Thymus (tissue), 14 donors: ENCODE measurements around the gene FAM8A1. TPM values are rescaled to one million over a fixed set of nuclear protein-coding genes. Genes with fewer than 3 reads are reported as not detected.

ENCODE experiments used
- DNase-seq, 9 donors: peaks; one replicate each; pipeline ENCODE4 v3.0.0-alpha.2; 2013; ENCODE audit warnings: low spot score in 9 of 9, low read depth in 6 of 9, missing footprints in 1 of 9
- H3K27ac ChIP-seq, 2 donors: one replicate each; pipeline ENCODE4 v1.5.1; 2013; ENCODE audit warnings: control low read depth in 1 of 2, low read depth in 1 of 2, low read length in 1 of 2, mild to moderate bottlenecking in 1 of 2, moderate library complexity in 1 of 2
- H3K27me3 ChIP-seq, 2 donors: one replicate each; pipeline ENCODE4 v1.5.1; 2013; ENCODE audit warnings: low read length in 1 of 2; ENCODE audit not compliant: control insufficient read depth in 2 of 2, insufficient read depth in 1 of 2
- H3K36me3 ChIP-seq, 2 donors: one replicate each; pipeline ENCODE4 v1.5.1; 2013; ENCODE audit warnings: low read length in 1 of 2, mild to moderate bottlenecking in 1 of 2, moderate library complexity in 1 of 2; ENCODE audit not compliant: control insufficient read depth in 2 of 2, insufficient read depth in 2 of 2
- H3K4me1 ChIP-seq, 2 donors: one replicate each; pipeline ENCODE4 v1.5.1; 2013; ENCODE audit warnings: low read length in 2 of 2; ENCODE audit not compliant: control insufficient read depth in 2 of 2, insufficient read depth in 2 of 2
- H3K4me3 ChIP-seq, 2 donors: one replicate each; pipeline ENCODE4 v1.5.1; 2013; ENCODE audit warnings: low read length in 2 of 2, control low read depth in 1 of 2, mild to moderate bottlenecking in 1 of 2
- H3K9me3 ChIP-seq, 2 donors: one replicate each; pipeline ENCODE4 v1.5.1; 2013; ENCODE audit warnings: low read length in 1 of 2, mild to moderate bottlenecking in 1 of 2; ENCODE audit not compliant: control insufficient read depth in 2 of 2, insufficient read depth in 1 of 2
- WGBS: extraction: QIAGEN DNeasy Blood & Tissue Kit; methylation state at CpG from one replicate; pipeline ENCODE4 v1.1.7; 2013; 5-methylcytosine and 5-hydroxymethylcytosine counted together
- long read RNA-seq, 10 donors: transcript quantifications; one replicate each; lab custom pipeline, GENCODE V29; 2026
- polyA plus RNA-seq: library from polyadenylated mRNA; stranded (reverse); fragments of 200-250 nt; gene quantifications from one replicate; pipeline ENCODE4 v1.2.3, GENCODE V29; 2013
- total RNA-seq: library from RNA; stranded (reverse); fragments of 120-200 nt; gene quantifications from one replicate; pipeline ENCODE4 v1.2.4, GENCODE V29; 2013
- donor health status: healthy.

The FAM8A1 gene, protein sequence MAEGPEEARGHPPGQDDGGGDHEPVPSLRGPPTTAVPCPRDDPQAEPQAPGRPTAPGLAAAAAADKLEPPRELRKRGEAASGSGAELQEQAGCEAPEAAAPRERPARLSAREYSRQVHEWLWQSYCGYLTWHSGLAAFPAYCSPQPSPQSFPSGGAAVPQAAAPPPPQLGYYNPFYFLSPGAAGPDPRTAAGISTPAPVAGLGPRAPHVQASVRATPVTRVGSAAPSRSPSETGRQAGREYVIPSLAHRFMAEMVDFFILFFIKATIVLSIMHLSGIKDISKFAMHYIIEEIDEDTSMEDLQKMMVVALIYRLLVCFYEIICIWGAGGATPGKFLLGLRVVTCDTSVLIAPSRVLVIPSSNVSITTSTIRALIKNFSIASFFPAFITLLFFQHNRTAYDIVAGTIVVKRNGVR
- total RNA-seq (16.8 TPM), polyA plus RNA-seq (15.7 TPM)
- long read RNA-seq, donor 1 = 0 reads
- long read RNA-seq, donor 2 = 0 reads
- long read RNA-seq, donor 3, full-length matches to known transcripts = 6 of 6 reads
- long read RNA-seq, donor 3, partial matches to known transcripts = 0 of 6 reads
- long read RNA-seq, donor 3, other reads (novel, unspliced or antisense) = 0 of 6 reads
- long read RNA-seq, donor 4, full-length matches to known transcripts = 4 of 4 reads
- long read RNA-seq, donor 4, partial matches to known transcripts = 0 of 4 reads
- long read RNA-seq, donor 4, other reads (novel, unspliced or antisense) = 0 of 4 reads
- long read RNA-seq, donor 5, full-length matches to known transcripts = 9 of 15 reads
- long read RNA-seq, donor 5, partial matches to known transcripts = 6 of 15 reads
- long read RNA-seq, donor 5, other reads (novel, unspliced or antisense) = 0 of 15 reads
- long read RNA-seq, donor 6, full-length matches to known transcripts = 5 of 5 reads
- long read RNA-seq, donor 6, partial matches to known transcripts = 0 of 5 reads
- long read RNA-seq, donor 6, other reads (novel, unspliced or antisense) = 0 of 5 reads
- long read RNA-seq, donor 7, full-length matches to known transcripts = 4 of 4 reads
- long read RNA-seq, donor 7, partial matches to known transcripts = 0 of 4 reads
- long read RNA-seq, donor 7, other reads (novel, unspliced or antisense) = 0 of 4 reads
- long read RNA-seq, donor 8, full-length matches to known transcripts = 3 of 3 reads
- long read RNA-seq, donor 8, partial matches to known transcripts = 0 of 3 reads
- long read RNA-seq, donor 8, other reads (novel, unspliced or antisense) = 0 of 3 reads
- long read RNA-seq, donor 9, full-length matches to known transcripts = 5 of 10 reads
- long read RNA-seq, donor 9, partial matches to known transcripts = 5 of 10 reads
- long read RNA-seq, donor 9, other reads (novel, unspliced or antisense) = 0 of 10 reads
- long read RNA-seq, donor 10, full-length matches to known transcripts = 11 of 11 reads
- long read RNA-seq, donor 10, partial matches to known transcripts = 0 of 11 reads
- long read RNA-seq, donor 10, other reads (novel, unspliced or antisense) = 0 of 11 reads

DNA sequence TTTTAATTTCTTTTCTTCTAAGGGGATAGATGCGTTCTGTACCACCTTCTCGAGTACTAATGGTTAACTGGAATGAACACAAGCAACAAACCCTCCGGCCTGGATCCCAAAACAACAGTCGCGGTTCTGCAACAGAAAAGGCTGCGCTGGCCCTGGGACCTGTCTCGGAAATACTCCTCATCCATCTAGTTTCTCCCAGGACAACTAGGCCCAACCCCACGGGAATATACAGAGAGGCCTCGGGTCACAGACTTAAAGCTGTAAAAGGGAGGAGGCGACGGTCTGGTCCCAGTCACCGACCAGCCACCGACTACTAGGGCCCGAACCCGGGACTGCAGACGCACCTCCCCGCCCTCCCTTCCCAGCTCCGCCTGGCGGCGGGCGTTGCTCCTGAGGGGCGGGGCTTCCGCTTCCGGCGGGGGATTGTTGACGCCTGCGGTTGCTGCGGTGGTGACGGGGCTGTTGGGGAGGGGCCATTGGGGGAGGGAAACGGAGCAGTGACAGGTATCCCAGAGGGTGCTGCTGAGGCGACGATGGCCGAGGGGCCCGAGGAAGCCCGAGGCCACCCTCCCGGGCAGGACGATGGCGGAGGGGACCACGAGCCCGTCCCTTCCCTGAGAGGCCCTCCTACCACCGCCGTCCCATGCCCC lies at the start of gene FAM8A1:
Gene FAM8A1, plus strand, starts transcription at position 426 of the 650 bp plus-strand sequence. Its CDS starts 108 bp downstream, at position 534.
- Histone ChIP-seq H3K27me3 (no peaks in the 10 kb centered on the region), H3K9me3 (peaks cover 0 to 6% of the 10 kb centered on the region in 2 donors), H3K4me1 (peaks cover 5 to 15% of the 10 kb centered on the region in 2 donors), H3K4me3 (peak within 1 kb of the TSS; percentile 76 to 91), H3K36me3 (peaks cover 0 to 11% of the 10 kb centered on the region in 2 donors), H3K27ac (peak within 1 kb of the TSS; percentile 91 to 97)
- DNase-seq = peak; percentile 77 to 97 (median 91)
- 13% methylated on average over 42 of the region's 42 CpGs for WGBS

DNA sequence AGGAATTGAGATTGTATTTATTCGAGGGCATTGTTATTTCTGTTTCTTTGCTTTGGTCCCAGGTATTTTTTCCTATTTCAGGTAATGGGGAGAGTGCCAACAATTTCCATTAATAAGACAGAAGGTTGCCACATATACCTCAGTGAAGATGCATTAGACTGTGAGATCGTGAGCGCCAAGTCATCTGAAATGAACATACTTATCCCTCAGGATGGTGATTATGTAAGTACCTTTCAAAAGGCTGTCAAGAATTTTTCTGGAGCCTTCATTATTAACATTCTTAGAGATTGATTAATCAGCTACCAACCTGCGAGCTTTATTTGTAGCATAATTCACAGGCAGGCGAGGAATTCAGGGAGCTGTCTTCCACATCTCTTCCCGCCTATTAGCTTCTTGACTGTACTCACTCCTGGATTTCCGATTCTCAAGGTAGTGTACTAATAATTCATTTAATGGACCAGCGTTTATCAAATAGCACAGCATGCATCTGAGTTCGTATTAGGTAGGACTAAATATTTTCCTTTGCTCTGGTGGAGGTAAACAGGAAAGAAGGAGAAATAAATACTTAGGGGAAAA lies 48.6 kb upstream of the FAM8A1 start:
- no peaks in the 10 kb centered on the region for H3K4me1 ChIP-seq
- H3K4me3 ChIP-seq = no peak overlapping the region
- H3K9me3 ChIP-seq = no peaks in the 10 kb centered on the region
- WGBS = 95% methylated on average over 9 of the region's 9 CpGs
- H3K36me3 ChIP-seq = no peaks in the 10 kb centered on the region
- no peak overlapping the region for H3K27ac ChIP-seq
- no peaks in the 10 kb centered on the region for H3K27me3 ChIP-seq
- DNase-seq = no peak

- no peak overlapping the region for H3K27ac ChIP-seq
- no peak overlapping the region for H3K4me3 ChIP-seq
- no peak for DNase-seq
- no peaks in the 10 kb centered on the region for H3K36me3 ChIP-seq
- H3K9me3 ChIP-seq = no peaks in the 10 kb centered on the region
- WGBS = 93% methylated on average over 3 of the region's 3 CpGs
- no peaks in the 10 kb centered on the region for H3K4me1 ChIP-seq
- H3K27me3 ChIP-seq = no peaks in the 10 kb centered on the region
These were observed 47.2 kb upstream of the FAM8A1 start for GRCh38 chr6:17552861-17553260.

- no peaks in the 10 kb centered on the region for H3K27me3 ChIP-seq
- 95% methylated on average over 4 of the region's 4 CpGs for WGBS
These were observed 44.1 kb upstream of the FAM8A1 start for GRCh38 chr6:17556014-17556413.

DNA sequence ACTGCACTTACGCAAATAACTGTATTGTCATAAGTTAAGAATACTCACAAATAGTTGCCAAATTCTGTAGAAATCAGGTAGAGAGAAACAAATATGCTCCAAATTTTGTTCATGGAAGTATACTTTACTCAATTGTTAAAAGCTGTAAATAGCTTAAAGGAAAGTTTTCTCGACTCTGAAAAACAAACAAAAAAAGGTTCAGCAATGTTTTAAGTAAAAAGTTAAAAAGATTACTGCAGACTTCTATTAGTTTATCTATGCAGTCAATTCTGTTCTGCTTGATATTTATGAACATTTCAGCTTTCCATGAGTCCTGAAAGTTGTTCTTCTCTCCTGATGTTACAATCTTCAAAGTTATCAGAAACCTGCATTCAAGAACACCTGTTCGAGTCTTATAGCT lies 37.5 kb upstream of the FAM8A1 start:
- H3K4me1 ChIP-seq = no peaks in the 10 kb centered on the region
- H3K36me3 ChIP-seq = no peaks in the 10 kb centered on the region
- no peak for DNase-seq
- 93% methylated on average over 3 of the region's 3 CpGs for WGBS
- H3K27ac ChIP-seq = no peak overlapping the region
- no peak overlapping the region for H3K4me3 ChIP-seq
- peaks cover 0 to 3% of the 10 kb centered on the region in 2 donors for H3K9me3 ChIP-seq
- no peaks in the 10 kb centered on the region for H3K27me3 ChIP-seq

More at GRCh38 chr6:17556014-17556413, 44.1 kb upstream of the FAM8A1 start:
- Histone ChIP-seq H3K4me3 (no peak overlapping the region), H3K9me3 (no peaks in the 10 kb centered on the region), H3K27ac (no peak overlapping the region), H3K4me1 (no peaks in the 10 kb centered on the region), H3K36me3 (no peaks in the 10 kb centered on the region)
- DNase-seq = no peak

DNA sequence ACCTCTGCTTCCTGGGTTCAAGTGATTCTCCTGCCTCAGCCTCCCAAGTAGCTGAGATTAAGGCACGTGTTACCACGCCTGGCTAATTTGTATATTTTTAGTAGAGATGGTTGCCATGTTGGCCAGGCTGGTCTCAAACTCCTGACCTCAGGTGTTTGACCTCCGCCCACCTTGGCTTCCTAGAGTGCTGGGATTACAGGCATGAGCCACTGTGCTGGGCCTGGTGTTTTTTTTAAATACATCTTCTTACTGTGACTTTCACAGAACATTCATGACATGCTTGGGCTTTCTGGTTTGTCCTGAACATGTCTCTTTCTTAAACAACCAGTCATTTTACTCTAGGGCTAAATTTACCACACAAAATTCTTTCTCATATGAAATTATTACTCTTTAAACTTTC lies 34.7 kb upstream of the FAM8A1 start:
- Histone ChIP-seq H3K27me3 (no peaks in the 10 kb centered on the region), H3K4me1 (no peaks in the 10 kb centered on the region), H3K27ac (no peak overlapping the region), H3K36me3 (no peaks in the 10 kb centered on the region), H3K4me3 (no peak overlapping the region), H3K9me3 (peaks cover 0 to 3% of the 10 kb centered on the region in 2 donors)
- 85% methylated on average over 3 of the region's 3 CpGs for WGBS
- no peak for DNase-seq

- Histone ChIP-seq H3K36me3 (no peaks in the 10 kb centered on the region), H3K4me3 (no peak overlapping the region), H3K27me3 (peaks cover 0 to 3% of the 10 kb centered on the region in 2 donors), H3K27ac (no peak overlapping the region), H3K4me1 (no peaks in the 10 kb centered on the region), H3K9me3 (peaks cover 2 to 7% of the 10 kb centered on the region in 2 donors)
- DNase-seq = no peak
- 96% methylated on average over 8 of the region's 8 CpGs for WGBS
These were observed 25.1 kb upstream of the FAM8A1 start for GRCh38 chr6:17574866-17575560.
